DOHH2 (cell line): ENCODE measurements around the gene CAPN14.

Experiments
- H3F3A ChIP-seq: fragments of 200-600 bp; sonication (generic), shearing (Covaris generic); 2 replicates; pipeline ENCODE4 v1.6.0; 2016; ENCODE audit warnings: antibody characterized with exemption, mild to moderate bottlenecking; ENCODE audit not compliant: control insufficient read depth, insufficient read depth
- H3K27ac ChIP-seq: fragments of 200-600 bp; sonication (generic); 2 replicates; pipeline ENCODE4 v1.5.1; 2014; ENCODE audit warnings: low read depth, mild to moderate bottlenecking, low read length, moderate library complexity
- H3K27me3 ChIP-seq: fragments of 200-600 bp; sonication (generic); 2 replicates; pipeline ENCODE4 v1.6.1; 2014; ENCODE audit warnings: mild to moderate bottlenecking, low read length, mixed read lengths; ENCODE audit not compliant: control insufficient read depth
- H3K36me3 ChIP-seq: fragments of 200-600 bp; sonication (generic); 2 replicates; pipeline ENCODE4 v1.6.1; 2014; ENCODE audit warnings: mild to moderate bottlenecking, low read length, moderate library complexity, mixed read lengths; ENCODE audit not compliant: control insufficient read depth
- H3K4me1 ChIP-seq: fragments of 200-600 bp; sonication (generic); 2 replicates; pipeline ENCODE4 v1.6.1; 2014; ENCODE audit warnings: mild to moderate bottlenecking, low read length, mixed read lengths; ENCODE audit not compliant: control insufficient read depth
- H3K4me2 ChIP-seq: fragments of 200-600 bp; sonication (generic); 2 replicates; pipeline ENCODE4 v1.6.0; 2014; ENCODE audit warnings: mild to moderate bottlenecking, low read length, moderate library complexity
- H3K4me3 ChIP-seq: fragments of 200-600 bp; sonication (generic); 2 replicates; pipeline ENCODE4 v1.5.1; 2014; ENCODE audit warnings: mild to moderate bottlenecking, low read length, mixed read lengths
- H3K79me2 ChIP-seq: fragments of 200-600 bp; sonication (generic); 2 replicates; pipeline ENCODE4 v1.6.1; 2014; ENCODE audit warnings: mild to moderate bottlenecking, low read length, mixed read lengths; ENCODE audit not compliant: control insufficient read depth
- H3K9me2 ChIP-seq: fragments of 200-600 bp; sonication (generic); replicated peaks from 2 replicates; pipeline ENCODE4 v1.6.1; 2014; ENCODE audit warnings: mild to moderate bottlenecking, low read length, mixed read lengths; ENCODE audit not compliant: control insufficient read depth
- H3K9me3 ChIP-seq: fragments of 200-600 bp; sonication (generic); 2 replicates; pipeline ENCODE4 v1.6.1; 2014; ENCODE audit warnings: antibody characterized with exemption, low read length, mixed read lengths; ENCODE audit not compliant: control insufficient read depth, insufficient read depth
- H4K20me1 ChIP-seq: fragments of 200-600 bp; sonication (generic); 2 replicates; pipeline ENCODE4 v1.6.0; 2014; ENCODE audit warnings: low read depth, mild to moderate bottlenecking, antibody characterized with exemption, low read length, moderate library complexity; ENCODE audit not compliant: control insufficient read depth, insufficient read depth
- CTCF ChIP-seq: fragments of 200-600 bp; sonication (generic); IDR thresholded peaks from one replicate; pipeline ENCODE4 v1.5.1; 2014; ENCODE audit warnings: antibody characterized with exemption, mild to moderate bottlenecking, low read depth, low read length; ENCODE audit not compliant: poor library complexity, severe bottlenecking
- EZH2phosphoT487 ChIP-seq: fragments of 200-600 bp; sonication (generic); IDR thresholded peaks from 2 replicates; pipeline ENCODE4 v1.6.1; 2017; ENCODE audit warnings: borderline replicate concordance, mild to moderate bottlenecking, antibody characterized with exemption, low read length, moderate library complexity, mixed read lengths

CAPN14 gene

GRCh38 chr2:31141443-31142085 is 75.8 kb downstream of the CAPN14 start:
- no peak for TF ChIP-seq CTCF
- TF ChIP-seq EZH2phosphoT487, result no peak
- H3K27ac ChIP-seq, result no peak overlapping the region
- H3K4me3 ChIP-seq, result no peak overlapping the region
- no peaks in the 10 kb centered on the region for H3K9me2 ChIP-seq
- H3F3A ChIP-seq, result no peaks in the 10 kb centered on the region
- H4K20me1 ChIP-seq, result 0 out of 2 replicates have a peak, but pooled peaks cover 3% of the 10 kb centered on the region
- no peaks in the 10 kb centered on the region for H3K9me3 ChIP-seq
- H3K4me2 ChIP-seq, result no peak overlapping the region
- H3K36me3 ChIP-seq, result no peaks in the 10 kb centered on the region
- H3K27me3 ChIP-seq, result peaks cover 32% of the 10 kb centered on the region
- H3K4me1 ChIP-seq, result peaks cover 21% of the 10 kb centered on the region
- no peaks in the 10 kb centered on the region for H3K79me2 ChIP-seq

GRCh38 chr2:31140151-31140550 is 77.2 kb downstream of the CAPN14 start:
- TF ChIP-seq CTCF, result no peak
- no peak for TF ChIP-seq EZH2phosphoT487
- no peak overlapping the region for H3K4me3 ChIP-seq
- H4K20me1 ChIP-seq, result 0 out of 2 replicates have a peak, but pooled peaks cover 3% of the 10 kb centered on the region
- peaks cover 44% of the 10 kb centered on the region for H3K27me3 ChIP-seq
- H3K27ac ChIP-seq, result no peak overlapping the region
- no peaks in the 10 kb centered on the region for H3K9me3 ChIP-seq
- H3K4me1 ChIP-seq, result peaks cover 21% of the 10 kb centered on the region
- H3F3A ChIP-seq, result no peaks in the 10 kb centered on the region
- no peaks in the 10 kb centered on the region for H3K79me2 ChIP-seq
- H3K4me2 ChIP-seq, result no peak overlapping the region
- H3K36me3 ChIP-seq, result no peaks in the 10 kb centered on the region
- H3K9me2 ChIP-seq, result no peaks in the 10 kb centered on the region

GRCh38 chr2:31139671-31140070 is 77.6 kb downstream of the CAPN14 start:
- peaks cover 21% of the 10 kb centered on the region for H3K4me1 ChIP-seq
- no peaks in the 10 kb centered on the region for H3K36me3 ChIP-seq
- TF ChIP-seq EZH2phosphoT487 (no peak), CTCF (no peak)
- no peaks in the 10 kb centered on the region for H3K79me2 ChIP-seq
- H3K9me3 ChIP-seq, result no peaks in the 10 kb centered on the region
- no peak overlapping the region for H3K4me2 ChIP-seq
- H3K9me2 ChIP-seq, result no peaks in the 10 kb centered on the region
- H3F3A ChIP-seq, result no peaks in the 10 kb centered on the region
- H4K20me1 ChIP-seq, result 0 out of 2 replicates have a peak, but pooled peaks cover 3% of the 10 kb centered on the region
- H3K4me3 ChIP-seq, result no peak overlapping the region
- H3K27me3 ChIP-seq, result peaks cover 47% of the 10 kb centered on the region
- H3K27ac ChIP-seq, result no peak overlapping the region
